Suppressor macrophage treated with lipopolysaccharide for 1 hour (primary cell): ENCODE results near the gene SREBF1.
A peak's percentile ranks its signal among the peaks of the same experiment; 100 is the strongest.
"Not testable (repeated sequence)": the region's sequence is repeated elsewhere in the genome, so short reads cannot be mapped to it uniquely, and the experiment has no call there.

Source experiments
- DNase-seq, 3 donors: peaks; one replicate each; pipeline ENCODE4 v3.0.0-alpha.2; 2020 to 2022

The SREBF1 gene

GRCh38 chr17:17809531-17810083, 27.2 kb downstream of the SREBF1 start:
- DNase-seq: no peak

DNA sequence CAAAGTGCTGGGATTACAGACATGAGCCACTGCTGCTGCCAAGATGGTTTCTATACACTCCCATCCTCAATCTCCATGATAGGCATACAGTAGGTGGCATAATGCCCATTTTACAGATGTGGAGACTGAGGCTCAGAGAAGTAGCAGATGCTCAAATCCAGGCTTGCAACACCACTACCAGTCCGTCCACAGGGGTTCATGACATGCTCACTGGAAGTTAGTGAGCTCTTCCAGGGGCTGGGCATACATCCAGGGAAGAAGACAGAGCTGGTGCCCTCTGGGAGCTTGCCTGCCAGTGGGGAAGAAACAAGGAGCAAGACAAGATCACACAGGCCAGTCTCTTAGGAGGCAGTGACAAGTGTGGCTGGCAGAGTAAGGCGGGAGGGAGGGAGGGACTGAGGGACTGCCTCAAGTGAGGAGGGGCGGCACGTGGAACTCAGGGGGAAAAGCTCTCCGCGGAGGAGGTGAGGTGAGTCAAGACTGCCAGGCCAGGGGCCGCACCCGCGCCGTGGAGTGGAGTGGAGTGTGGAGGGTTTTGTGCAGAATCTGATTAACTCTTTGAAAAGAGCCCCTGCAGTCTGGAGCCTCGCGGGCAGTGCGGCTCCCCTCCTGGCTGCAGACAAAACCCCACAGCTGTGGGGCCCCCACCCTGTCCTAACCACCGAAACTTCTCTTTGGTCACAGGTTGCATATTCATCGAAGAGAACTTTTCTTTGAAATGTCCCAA, 27.9 kb downstream of the SREBF1 start:
- no peak for DNase-seq

GRCh38 chr17:17808200-17808599, 28.6 kb downstream of the SREBF1 start:
- DNase-seq: not testable (repeated sequence)

- no peak for DNase-seq
Observed at GRCh38 chr17:17807440-17807839, 29.3 kb downstream of the SREBF1 start.

- no peak for DNase-seq
Observed at GRCh38 chr17:17806611-17807274, 30.0 kb downstream of the SREBF1 start.

GRCh38 chr17:17806035-17806434, 30.8 kb downstream of the SREBF1 start:
- no peak for DNase-seq

DNA sequence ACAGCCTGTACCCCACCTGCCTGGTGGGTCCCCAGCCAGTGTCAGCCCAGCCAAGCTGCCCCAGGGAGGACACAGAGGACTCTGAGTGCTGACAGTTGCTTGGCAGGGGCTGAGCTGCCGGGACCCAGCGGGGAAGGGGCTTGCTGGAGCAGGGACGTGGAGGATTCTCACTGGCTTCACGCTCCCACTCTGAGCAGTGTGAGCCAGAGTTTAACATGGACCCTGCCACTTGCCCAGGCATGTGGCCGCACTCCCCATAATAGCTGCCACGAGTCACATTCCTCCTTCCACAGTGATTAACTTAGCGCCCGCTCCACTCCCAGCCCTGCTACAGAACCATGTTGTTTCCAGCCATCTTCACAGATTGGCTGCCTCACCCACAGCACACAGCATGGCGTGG, 31.2 kb downstream of the SREBF1 start:
- no peak for DNase-seq

DNA sequence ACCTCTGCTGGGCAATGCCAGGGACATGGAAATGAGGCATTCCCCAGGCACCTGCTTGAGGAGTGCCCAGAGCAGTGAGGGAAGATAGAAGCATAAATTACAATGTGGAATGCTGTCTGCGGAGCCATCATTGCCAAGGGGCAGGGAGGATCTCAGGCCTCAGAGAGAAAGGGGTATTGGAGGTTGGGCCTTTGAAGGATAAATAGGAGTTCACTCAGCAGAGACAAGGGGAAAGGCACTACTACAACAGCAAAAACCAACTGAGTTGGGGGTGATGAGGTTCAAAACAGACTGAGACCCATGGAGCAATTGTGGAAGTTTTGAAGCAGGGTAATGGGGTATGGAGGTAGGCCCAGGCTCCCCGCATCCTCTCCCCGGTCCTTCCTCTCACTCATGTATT, 32.8 kb downstream of the SREBF1 start:
- DNase-seq: no peak

- DNase-seq: no peak
Observed at GRCh38 chr17:17801800-17802481, 34.8 kb downstream of the SREBF1 start.

- DNase-seq: no peak
Observed at GRCh38 chr17:17800504-17801021, 36.2 kb downstream of the SREBF1 start.

- DNase-seq: no peak
Observed at GRCh38 chr17:17798573-17799255, 38.1 kb downstream of the SREBF1 start.

- DNase-seq: no peak
Observed at GRCh38 chr17:17798010-17798556, 38.7 kb downstream of the SREBF1 start.

GRCh38 chr17:17797119-17797809, 39.5 kb downstream of the SREBF1 start:
- DNase-seq: no peak

GRCh38 chr17:17796787-17797061, 40.1 kb downstream of the SREBF1 start:
- DNase-seq: no peak

- DNase-seq: no peak
Observed at GRCh38 chr17:17795946-17796786, 40.6 kb downstream of the SREBF1 start.

- no peak for DNase-seq
Observed at GRCh38 chr17:17795296-17795695, 41.5 kb downstream of the SREBF1 start.

DNA sequence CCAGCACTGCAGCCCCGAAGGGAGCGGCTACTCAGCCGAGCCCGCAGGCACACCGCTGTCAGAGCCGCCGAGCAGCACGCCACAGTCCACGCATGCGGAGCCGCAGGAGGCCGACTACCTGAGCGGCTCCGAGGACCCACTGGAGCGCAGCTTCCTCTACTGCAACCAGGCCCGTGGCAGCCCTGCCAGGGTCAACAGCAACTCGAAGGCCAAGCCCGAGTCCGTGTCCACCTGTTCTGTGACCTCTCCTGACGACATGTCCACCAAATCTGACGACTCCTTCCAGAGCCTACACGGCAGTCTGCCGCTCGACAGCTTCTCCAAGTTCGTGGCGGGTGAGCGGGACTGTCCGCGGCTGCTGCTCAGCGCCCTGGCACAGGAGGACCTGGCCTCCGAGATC, 42.4 kb downstream of the SREBF1 start:
- no peak for DNase-seq

DNA sequence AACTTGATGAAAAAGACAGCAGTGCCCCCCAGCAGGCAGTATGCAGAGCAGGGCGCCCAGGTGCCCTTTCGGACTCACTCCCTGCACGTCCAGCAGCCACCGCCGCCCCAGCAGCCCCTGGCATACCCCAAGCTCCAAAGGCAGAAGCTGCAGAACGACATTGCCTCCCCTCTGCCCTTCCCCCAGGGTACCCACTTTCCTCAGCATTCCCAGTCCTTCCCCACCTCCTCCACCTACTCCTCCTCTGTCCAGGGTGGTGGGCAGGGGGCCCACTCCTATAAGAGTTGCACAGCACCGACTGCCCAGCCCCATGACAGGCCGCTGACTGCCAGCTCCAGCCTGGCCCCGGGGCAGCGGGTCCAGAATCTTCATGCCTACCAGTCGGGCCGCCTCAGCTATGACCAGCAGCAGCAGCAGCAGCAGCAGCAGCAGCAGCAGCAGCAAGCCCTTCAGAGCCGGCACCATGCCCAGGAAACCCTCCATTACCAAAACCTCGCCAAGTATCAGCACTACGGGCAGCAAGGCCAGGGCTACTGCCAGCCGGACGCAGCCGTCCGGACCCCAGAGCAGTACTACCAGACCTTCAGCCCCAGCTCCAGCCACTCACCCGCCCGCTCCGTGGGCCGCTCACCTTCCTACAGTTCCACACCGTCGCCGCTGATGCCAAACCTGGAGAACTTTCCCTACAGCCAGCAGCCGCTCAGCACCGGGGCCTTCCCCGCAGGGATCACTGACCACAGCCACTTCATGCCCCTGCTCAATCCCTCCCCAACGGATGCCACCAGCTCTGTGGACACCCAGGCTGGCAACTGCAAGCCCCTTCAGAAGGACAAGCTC, 43.2 kb downstream of the SREBF1 start:
- DNase-seq: no peak

DNA sequence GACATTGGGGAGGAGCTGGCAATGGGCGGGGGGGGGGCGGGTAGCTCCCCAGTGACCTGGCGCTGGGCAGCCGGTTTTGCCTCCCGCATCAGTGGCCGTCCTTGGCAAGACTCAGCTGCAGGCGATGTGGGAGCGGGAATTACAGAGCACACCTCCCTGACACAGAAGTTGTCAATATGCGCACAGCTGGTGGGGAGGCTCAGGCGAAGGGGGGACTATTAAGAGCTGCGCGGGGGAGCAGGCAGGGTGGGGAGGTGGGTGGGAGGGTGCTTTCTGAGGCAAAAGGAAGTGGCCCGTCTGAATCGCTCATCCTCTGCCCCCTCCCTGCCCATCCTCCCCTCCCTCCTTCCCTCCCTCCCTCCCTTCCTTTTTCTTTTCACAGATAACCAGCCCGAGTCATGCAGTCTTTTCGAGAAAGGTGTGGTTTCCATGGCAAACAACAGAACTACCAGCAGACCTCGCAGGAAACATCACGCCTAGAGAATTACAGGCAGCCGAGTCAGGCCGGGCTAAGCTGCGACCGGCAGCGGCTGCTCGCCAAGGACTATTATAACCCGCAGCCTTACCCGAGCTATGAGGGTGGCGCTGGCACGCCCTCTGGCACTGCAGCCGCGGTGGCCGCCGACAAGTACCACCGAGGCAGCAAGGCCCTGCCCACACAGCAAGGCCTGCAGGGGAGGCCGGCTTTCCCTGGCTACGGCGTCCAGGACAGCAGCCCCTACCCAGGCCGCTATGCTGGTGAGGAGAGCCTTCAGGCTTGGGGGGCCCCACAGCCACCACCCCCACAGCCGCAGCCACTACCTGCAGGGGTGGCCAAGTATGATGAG, 44.0 kb downstream of the SREBF1 start:
- DNase-seq: peak in 1 of 3 donors; percentile 3
